GM21390 (cell line): ENCODE measurements around the gene FAM216B.
"Not testable (repeated sequence)": the region's sequence is repeated elsewhere in the genome, so short reads cannot be mapped to it uniquely, and the experiment has no call there.

Source experiments
- ATAC-seq: cut with Tn5 transposase; IDR thresholded peaks from one replicate; pipeline ENCODE4 v1.9.1; 2021; ENCODE audit not compliant: unreplicated experiment

Gene FAM216B

DNA sequence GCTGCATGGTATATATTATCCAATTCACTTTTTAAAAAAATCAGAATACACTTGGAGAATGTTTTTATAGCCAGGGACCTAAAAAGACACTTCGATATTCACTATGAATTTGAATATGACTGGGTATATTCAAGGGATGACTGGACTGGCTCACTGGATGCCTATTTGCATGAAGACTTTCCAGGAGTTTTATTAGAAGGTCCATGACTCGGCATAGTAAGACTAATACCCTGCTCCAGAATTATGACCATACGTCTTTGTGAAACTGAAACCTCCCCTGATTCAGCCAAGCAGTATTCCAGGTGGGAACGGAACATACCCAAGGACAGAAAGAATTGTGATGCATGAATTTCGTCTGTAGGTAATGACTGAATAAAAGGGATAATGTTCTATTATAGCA is 3.9 kb upstream of the FAM216B start:
- no peak for ATAC-seq

DNA sequence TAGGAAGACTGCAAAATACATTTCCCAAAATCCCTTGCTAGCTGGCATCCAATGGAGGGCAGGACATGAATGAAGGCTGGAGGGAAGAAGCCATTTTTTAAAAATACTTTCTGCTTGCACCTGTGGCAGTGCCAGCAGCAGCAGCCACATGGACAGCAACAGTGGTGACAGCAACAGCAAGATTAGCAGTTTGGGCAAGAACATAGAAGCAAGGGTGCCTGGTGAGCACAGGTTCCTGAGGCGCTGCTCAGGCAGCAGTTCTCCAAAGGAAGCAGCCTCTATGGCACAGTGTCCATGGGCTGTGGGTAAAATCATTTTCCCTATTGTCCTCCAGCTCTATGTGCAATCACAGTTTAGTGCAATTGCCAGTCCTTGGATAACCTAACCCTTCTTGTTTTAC is 1.3 kb upstream of the FAM216B start:
- no peak for ATAC-seq

DNA sequence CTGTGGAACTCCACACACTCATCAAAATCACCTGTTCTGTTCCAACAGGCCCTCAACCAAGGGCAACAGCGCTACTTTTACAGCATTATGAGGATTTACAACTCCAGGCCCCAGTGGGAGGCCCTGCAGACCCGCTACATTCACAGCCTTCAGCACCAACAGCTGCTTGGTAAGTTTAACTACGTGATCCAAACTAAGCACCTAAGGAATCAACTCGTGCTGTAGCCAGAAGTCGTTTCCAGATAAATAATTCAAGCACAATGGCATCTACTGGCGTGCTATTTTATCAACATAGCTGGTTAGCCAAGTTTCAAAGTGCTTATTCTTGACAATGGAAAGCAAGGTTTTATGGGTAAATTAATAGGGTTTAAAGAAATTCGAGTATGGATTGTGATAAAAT is 5.3 kb downstream of the FAM216B start:
- ATAC-seq: no peak

- ATAC-seq: no peak
These were observed 7.2 kb downstream of the FAM216B start for GRCh38 chr13:42788601-42789000.

GRCh38 chr13:42792154-42792553 is 10.8 kb downstream of the FAM216B start:
- no peak for ATAC-seq

DNA sequence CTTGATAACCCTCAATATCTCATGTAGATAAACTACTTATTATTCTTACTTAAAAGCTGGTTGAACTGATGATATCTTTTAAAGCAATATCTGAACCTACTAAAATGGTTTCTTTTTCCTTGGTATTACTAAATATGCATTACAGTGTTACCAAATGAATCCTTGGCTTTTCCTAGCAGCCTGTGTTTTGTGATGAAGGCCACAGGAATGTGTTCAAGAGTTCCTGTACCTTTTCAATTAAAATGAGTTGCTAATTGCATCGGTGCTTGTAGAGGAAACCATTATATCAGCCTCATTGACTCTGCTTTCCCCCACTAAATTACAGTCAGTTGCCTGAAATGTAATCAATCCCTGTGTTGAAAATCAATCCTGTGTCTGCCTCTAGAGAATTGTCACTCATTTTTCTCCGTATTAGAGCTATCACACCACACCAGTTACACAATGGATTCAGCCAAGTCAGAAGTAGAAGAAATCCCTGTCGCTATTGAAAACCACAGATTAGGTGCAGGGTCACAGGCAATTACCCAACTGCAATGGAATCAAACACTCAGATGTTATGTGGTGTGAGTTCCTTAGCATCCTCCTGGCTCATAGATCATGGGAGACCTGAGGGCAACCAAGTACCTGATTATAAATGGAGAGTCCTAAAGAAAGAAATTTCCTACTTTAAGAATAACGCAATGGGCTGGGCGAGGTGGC is 13.3 kb downstream of the FAM216B start:
- ATAC-seq: no peak

DNA sequence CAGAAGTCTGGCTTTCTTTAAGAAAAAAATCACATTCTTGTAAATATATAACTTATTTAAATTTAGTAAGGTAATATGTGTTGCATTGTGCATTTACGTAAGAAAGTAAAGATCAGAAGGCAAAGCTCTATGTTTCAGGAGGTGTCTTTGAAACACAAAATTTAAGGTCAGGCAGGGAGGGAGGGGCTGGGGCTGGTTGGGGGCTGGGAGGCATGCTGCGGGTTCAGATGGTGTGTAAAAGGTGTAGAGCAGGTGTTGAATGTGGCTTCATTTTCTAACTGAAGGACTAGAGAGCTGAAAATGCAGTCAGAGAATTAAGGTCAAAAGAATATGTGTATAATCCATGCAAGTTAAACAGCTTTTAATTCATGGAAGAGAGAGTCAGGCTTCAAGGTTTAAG is 14.3 kb downstream of the FAM216B start:
- ATAC-seq: no peak

DNA sequence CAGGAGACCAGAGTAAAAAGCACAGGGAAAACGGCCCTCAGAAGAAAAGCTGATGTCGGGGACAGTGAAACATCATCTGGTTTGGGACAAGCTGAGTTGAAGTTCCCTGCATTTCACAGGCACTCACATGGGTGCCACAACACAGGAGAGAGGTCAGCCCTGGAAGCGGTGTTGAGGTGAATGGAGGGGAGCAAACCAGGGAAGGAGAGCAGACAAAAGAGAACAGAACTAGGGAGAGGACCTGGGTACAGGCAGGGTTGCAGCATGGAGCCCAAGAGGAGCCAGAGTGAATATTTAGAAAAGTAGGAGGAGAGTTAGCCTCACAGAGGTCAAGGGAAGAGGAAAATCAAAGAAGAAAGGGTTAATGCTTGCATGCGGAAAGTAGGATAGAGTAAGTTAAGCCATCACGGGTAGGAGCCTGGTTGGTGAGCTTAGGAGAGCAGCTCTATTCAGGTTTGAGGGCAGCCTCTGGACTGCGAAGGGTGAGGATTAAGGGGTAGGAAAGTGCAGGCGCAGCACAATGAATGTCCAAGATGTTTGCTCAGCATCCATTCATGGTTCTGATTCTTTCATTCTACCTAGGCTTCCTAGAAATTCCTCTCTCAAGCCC is 15.5 kb downstream of the FAM216B start:
- no peak for ATAC-seq

DNA sequence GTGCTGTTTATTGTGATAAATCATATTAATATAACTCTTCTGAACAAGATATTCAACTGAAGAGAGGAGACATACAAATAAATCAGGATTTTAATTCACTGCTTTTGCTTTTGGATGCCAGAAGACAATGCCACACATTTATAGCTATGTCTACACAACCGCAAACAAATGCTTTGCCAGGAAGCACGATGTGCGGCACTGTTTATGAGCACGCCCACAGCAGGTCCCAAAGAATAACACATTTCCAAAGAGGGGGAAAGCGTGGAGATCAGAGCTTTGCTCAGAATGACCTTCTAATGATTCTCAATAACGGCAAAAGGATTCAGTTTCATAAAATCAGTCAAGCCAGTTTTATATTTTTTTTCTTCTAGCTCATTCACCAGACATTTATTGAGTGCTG is 16.7 kb downstream of the FAM216B start:
- ATAC-seq: no peak

- no peak for ATAC-seq
These were observed 18.8 kb downstream of the FAM216B start for GRCh38 chr13:42800109-42800643.

DNA sequence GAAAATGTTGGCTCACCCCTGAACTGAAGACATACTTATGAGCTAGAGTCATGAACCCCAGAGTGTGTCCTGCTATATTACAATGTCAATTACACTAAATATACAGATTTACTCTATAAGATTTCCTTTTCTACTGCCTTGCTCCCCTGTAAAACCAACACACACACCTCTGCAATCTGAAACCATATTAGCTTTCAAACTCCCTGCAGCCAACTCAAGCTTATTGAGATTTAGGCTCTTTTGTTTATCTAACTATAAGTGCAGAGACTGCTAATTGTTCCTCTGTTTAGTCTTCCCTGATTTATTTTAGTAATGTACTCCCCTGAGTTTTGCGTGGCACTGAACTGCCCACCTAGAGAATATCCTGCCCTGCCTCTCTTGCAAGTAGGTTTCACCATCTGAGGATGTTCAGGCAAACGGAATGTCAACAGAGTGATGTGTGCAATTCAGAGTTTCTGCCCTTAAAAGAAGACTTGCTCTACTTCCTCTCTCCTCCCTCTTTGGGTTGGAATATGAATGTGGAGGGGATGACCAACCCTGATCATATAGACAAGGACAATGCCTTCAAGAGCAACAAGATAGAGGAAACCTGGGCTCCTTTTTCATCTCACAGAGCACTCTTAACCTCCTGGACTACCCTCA is 22.3 kb downstream of the FAM216B start:
- ATAC-seq: peak; percentile 23

GRCh38 chr13:42804244-42804874 is 23.0 kb downstream of the FAM216B start:
- ATAC-seq: peak; percentile 74

DNA sequence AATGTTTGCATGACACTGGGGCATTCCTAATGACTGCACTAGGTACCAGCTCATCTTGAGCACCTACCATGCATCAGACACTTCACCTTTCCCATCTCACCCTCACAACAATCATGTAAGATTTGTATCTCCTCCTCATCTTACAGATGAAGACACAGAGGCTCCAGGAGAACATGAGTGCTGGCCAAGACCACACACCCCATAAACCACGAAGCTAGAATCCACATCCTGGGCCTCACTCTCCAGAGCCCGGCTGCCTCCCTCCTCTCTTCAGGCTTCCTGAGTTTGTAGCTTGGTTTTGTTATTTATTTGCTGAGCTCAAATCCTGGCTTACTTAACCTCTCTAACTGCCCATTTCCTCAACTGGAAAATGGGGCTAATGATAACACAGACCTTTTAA is 25.9 kb downstream of the FAM216B start:
- ATAC-seq: no peak

GRCh38 chr13:42807866-42808265 is 26.5 kb downstream of the FAM216B start:
- no peak for ATAC-seq

- no peak for ATAC-seq
These were observed 27.1 kb downstream of the FAM216B start for GRCh38 chr13:42808341-42808940.

- no peak for ATAC-seq
These were observed 30.9 kb downstream of the FAM216B start for GRCh38 chr13:42812316-42812715.

- no peak for ATAC-seq
These were observed 33.5 kb downstream of the FAM216B start for GRCh38 chr13:42814868-42815267.

- ATAC-seq: no peak
These were observed 34.3 kb downstream of the FAM216B start for GRCh38 chr13:42815681-42816080.

DNA sequence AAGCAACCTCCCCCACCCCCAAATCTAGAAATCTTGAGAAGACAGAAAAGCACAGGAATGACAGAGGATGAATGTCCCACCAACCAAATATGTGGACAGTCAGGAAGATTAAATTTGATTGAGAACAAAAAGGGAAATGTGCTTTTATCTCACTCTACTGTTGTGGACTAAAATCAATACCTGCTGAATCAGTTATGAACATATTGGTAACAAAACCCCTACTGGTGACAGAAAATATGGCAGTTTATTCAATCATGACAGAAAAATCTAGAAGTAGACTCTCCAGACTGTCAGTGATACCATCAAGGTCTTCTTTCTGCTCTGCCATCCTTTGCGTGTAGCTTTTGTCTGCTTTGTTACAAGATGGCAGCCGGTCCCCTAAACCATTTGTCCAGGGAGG is 35.2 kb downstream of the FAM216B start:
- ATAC-seq: no peak

- not testable (repeated sequence) for ATAC-seq
These were observed 38.3 kb downstream of the FAM216B start for GRCh38 chr13:42819687-42820086.

DNA sequence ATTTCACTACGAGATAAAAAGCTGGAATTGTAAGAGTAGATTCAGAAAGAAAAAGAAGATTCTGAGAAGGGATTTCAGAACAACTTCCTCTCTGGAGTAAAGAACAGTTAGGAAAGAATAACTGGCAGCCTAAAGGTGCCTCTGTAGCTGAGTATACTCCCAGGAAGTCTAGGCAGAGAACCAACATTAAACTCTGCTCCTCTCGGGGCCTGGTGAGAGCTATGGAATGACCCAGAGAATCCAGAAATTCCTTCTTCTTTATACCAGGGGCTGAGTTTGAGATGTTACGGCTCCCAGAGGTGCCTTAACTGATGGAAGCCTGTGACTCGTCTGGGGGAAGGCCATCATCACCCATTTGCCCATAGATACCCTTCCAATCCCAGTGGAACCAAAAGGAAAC is 39.1 kb downstream of the FAM216B start:
- ATAC-seq: no peak
